GM23338 (cell line): ENCODE data around the gene MAP1B.

Experiments
- EZH2 ChIP-seq: fragments of 200-600 bp; sonication (generic); IDR thresholded peaks from one replicate; pipeline ENCODE4 v1.8.0; 2017; ENCODE audit warnings: antibody characterized with exemption, mild to moderate bottlenecking, low read depth; ENCODE audit not compliant: unreplicated experiment
- POLR2AphosphoS5 ChIP-seq: IDR thresholded peaks from 2 replicates; pipeline ENCODE4 v1.6.1; 2016; ENCODE audit warnings: antibody characterized with exemption, low read depth
- TF ChIP-seq, protein P1 (sequence below), 2 experiments: fragments of 200-600 bp in 1 of 2; sonication (generic) in 1 of 2; conservative IDR thresholded peaks; 2 replicates each; pipeline versions ENCODE4 v1.5.1 to v1.6.1; 2016 to 2017; ENCODE audit warnings: antibody characterized with exemption in 2 of 2, low read depth in 2 of 2, mild to moderate bottlenecking in 2 of 2, moderate library complexity in 1 of 2
- TF ChIP-seq, protein P2 (sequence below): IDR thresholded peaks from one replicate; pipeline ENCODE4 v1.6.1; 2018; ENCODE audit warnings: antibody characterized with exemption; ENCODE audit not compliant: unreplicated experiment

DNA sequence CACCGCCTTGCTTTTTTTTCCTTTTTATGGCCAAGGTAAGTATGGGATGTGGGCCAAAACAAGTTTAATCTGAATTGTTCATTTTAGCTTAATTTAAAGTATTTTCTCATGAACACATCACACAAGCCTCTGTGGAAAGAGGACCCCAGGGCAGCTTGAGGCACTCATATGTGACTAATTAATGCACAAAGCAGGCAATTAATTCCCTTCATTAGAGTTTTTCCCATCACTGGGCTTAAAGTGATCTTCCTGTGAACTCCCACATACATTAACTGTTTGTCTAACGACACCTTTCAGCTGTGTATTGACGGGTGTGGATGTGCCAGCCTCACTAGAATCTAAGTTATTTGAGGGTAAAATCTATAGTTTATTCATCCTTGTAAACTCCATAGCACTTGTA is 109.5 kb downstream of the MAP1B start:
- TF ChIP-seq POLR2AphosphoS5 (no peak), EZH2 (no peak)
- TF ChIP-seq, protein P1, sequence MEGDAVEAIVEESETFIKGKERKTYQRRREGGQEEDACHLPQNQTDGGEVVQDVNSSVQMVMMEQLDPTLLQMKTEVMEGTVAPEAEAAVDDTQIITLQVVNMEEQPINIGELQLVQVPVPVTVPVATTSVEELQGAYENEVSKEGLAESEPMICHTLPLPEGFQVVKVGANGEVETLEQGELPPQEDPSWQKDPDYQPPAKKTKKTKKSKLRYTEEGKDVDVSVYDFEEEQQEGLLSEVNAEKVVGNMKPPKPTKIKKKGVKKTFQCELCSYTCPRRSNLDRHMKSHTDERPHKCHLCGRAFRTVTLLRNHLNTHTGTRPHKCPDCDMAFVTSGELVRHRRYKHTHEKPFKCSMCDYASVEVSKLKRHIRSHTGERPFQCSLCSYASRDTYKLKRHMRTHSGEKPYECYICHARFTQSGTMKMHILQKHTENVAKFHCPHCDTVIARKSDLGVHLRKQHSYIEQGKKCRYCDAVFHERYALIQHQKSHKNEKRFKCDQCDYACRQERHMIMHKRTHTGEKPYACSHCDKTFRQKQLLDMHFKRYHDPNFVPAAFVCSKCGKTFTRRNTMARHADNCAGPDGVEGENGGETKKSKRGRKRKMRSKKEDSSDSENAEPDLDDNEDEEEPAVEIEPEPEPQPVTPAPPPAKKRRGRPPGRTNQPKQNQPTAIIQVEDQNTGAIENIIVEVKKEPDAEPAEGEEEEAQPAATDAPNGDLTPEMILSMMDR (conservative IDR thresholded peaks at IDR 0.05; ENCODE audit: low read depth in 2 of 2) = no peak
- TF ChIP-seq, protein P2, sequence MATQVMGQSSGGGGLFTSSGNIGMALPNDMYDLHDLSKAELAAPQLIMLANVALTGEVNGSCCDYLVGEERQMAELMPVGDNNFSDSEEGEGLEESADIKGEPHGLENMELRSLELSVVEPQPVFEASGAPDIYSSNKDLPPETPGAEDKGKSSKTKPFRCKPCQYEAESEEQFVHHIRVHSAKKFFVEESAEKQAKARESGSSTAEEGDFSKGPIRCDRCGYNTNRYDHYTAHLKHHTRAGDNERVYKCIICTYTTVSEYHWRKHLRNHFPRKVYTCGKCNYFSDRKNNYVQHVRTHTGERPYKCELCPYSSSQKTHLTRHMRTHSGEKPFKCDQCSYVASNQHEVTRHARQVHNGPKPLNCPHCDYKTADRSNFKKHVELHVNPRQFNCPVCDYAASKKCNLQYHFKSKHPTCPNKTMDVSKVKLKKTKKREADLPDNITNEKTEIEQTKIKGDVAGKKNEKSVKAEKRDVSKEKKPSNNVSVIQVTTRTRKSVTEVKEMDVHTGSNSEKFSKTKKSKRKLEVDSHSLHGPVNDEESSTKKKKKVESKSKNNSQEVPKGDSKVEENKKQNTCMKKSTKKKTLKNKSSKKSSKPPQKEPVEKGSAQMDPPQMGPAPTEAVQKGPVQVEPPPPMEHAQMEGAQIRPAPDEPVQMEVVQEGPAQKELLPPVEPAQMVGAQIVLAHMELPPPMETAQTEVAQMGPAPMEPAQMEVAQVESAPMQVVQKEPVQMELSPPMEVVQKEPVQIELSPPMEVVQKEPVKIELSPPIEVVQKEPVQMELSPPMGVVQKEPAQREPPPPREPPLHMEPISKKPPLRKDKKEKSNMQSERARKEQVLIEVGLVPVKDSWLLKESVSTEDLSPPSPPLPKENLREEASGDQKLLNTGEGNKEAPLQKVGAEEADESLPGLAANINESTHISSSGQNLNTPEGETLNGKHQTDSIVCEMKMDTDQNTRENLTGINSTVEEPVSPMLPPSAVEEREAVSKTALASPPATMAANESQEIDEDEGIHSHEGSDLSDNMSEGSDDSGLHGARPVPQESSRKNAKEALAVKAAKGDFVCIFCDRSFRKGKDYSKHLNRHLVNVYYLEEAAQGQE = no peak
